ENCODE results near the gene NCBP1.
A peak's percentile ranks its signal among the peaks of the same experiment; 100 is the strongest.

NCBP1 gene

DNA sequence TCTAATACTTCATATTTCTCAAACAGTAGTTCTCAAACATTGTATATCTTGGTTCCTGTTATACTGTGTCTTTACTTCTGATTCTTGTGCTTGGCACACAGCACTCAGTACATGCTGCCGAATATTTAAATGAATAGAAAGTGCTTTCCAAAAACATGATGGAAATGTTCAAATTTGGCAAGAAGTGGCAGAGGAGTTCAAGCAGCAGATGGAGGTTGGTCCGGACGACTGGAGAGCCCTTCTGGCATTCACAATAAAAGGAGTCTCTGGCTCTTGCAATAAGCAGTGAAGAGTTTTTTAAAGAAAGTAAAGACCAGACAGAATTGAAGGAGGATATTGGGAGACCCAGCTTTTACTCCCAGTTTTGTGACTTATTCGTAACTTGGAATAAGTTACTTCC, 36.7 kb upstream of the NCBP1 start:
- TF ChIP-seq ZNF274 (IDR thresholded peaks at IDR 0.05; ENCODE audit: low read depth, low read length) (no peak), YY1 (IDR thresholded peaks at IDR 0.05; ENCODE audit: insufficient read depth, insufficient read length) (no peak), SUZ12 (IDR thresholded peaks at IDR 0.05; ENCODE audit: extremely low read depth, insufficient read depth, insufficient read length) (no peak)
- peaks cover 2% of the 10 kb centered on the region for H3K4me1 ChIP-seq (ENCODE audit: insufficient read depth, insufficient read length)
- H3K9me3 ChIP-seq (ENCODE audit: insufficient read depth, low read length), result no peaks in the 10 kb centered on the region
- peaks cover 27% of the 10 kb centered on the region for H3K36me3 ChIP-seq (ENCODE audit: insufficient read depth, insufficient read length, low read length)
- no peaks in the 10 kb centered on the region for H3K27me3 ChIP-seq (ENCODE audit: insufficient read depth, insufficient read length)
- H3K9ac ChIP-seq (ENCODE audit: insufficient read length, low read depth), result no peak overlapping the region
- no peak for DNase-seq (ENCODE audit: low read depth, low spot score)
- no peak overlapping the region for H3K4me3 ChIP-seq (ENCODE audit: insufficient read length, low read depth)

DNA sequence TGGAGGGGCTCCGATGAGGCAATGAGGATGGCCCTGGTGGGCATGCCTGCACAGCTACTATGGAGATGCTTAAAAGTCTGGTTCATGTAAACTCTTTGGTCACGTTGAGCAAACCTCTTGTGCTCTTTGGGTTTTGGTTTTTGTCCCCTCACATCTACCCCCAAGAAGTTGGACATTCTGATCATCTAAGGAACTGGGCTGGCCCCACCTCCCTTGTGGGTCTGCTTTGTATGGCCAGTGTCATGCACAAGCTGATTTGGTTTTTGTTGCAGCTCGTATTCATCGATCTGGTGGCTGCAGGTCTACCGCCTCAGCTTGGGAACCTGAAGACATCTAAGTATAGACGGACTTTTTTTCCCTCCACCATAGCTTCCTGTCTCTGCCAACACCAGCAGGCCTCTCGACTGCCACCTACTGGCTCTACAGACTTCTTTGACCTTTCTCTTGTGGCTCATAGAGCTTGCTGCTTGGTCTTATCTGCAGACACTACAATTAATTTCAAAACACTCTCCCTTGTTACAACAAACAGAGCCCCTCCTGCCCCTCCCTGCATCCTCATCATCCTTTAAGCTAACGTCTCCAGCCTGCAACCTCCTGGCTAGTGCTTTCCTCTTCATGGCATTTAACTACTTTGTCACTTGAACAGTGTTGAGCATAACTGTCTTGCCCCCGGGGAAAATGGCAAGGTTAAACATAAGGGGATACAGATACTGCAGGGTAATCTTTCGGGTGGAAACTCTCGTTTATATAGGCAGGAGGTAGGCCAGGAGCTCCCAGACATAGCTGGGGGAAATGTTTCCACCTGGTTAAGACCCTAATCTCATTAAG, 34.9 kb upstream of the NCBP1 start:
- Histone ChIP-seq H3K36me3 (ENCODE audit: insufficient read depth, insufficient read length, low read length) (peaks cover 45% of the 10 kb centered on the region), H3K4me1 (ENCODE audit: insufficient read depth, insufficient read length) (peaks cover 2% of the 10 kb centered on the region), H3K27me3 (ENCODE audit: insufficient read depth, insufficient read length) (no peaks in the 10 kb centered on the region), H3K4me3 (ENCODE audit: insufficient read length, low read depth) (no peak overlapping the region), H3K9me3 (ENCODE audit: insufficient read depth, low read length) (no peaks in the 10 kb centered on the region), H3K9ac (ENCODE audit: insufficient read length, low read depth) (no peak overlapping the region)
- peak; percentile 83 for DNase-seq (ENCODE audit: low read depth, low spot score)
- TF ChIP-seq SUZ12 (IDR thresholded peaks at IDR 0.05; ENCODE audit: extremely low read depth, insufficient read depth, insufficient read length) (no peak), YY1 (IDR thresholded peaks at IDR 0.05; ENCODE audit: insufficient read depth, insufficient read length) (no peak)

DNA sequence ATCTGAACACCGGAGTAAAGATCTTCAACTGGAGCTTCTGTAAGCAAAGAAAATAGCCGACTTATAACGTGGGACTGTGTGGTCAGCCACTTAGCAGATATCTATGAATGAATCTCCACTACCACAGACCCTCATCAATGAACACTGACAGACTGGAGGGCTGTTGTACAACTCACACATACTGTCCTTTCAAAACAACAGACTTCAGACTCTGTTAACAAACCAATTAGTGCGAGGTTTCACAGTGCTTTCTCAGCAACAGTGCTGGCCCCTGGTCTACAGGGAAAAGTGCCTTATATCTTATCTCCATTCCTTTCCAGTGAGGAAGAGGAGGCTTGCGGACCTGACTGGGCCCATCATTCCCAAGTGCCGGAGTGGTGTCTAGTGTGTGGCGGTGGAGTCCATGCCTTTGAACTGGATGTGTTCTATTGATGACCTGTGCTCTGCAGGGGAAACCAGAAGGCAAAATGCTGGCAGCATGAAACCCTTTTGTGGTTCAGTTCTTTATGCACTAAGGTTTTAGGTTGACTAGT, 34.2 kb upstream of the NCBP1 start:
- Histone ChIP-seq H3K36me3 (ENCODE audit: insufficient read depth, insufficient read length, low read length) (peaks cover 52% of the 10 kb centered on the region), H3K9me3 (ENCODE audit: insufficient read depth, low read length) (no peaks in the 10 kb centered on the region), H3K27me3 (ENCODE audit: insufficient read depth, insufficient read length) (no peaks in the 10 kb centered on the region), H3K4me3 (ENCODE audit: insufficient read length, low read depth) (no peak overlapping the region), H3K9ac (ENCODE audit: insufficient read length, low read depth) (no peak overlapping the region), H3K4me1 (ENCODE audit: insufficient read depth, insufficient read length) (peaks cover 2% of the 10 kb centered on the region)
- no peak for DNase-seq (ENCODE audit: low read depth, low spot score)
- TF ChIP-seq YY1 (IDR thresholded peaks at IDR 0.05; ENCODE audit: insufficient read depth, insufficient read length) (no peak), SUZ12 (IDR thresholded peaks at IDR 0.05; ENCODE audit: extremely low read depth, insufficient read depth, insufficient read length) (no peak), ZNF274 (IDR thresholded peaks at IDR 0.05; ENCODE audit: low read depth, low read length) (no peak)

DNA sequence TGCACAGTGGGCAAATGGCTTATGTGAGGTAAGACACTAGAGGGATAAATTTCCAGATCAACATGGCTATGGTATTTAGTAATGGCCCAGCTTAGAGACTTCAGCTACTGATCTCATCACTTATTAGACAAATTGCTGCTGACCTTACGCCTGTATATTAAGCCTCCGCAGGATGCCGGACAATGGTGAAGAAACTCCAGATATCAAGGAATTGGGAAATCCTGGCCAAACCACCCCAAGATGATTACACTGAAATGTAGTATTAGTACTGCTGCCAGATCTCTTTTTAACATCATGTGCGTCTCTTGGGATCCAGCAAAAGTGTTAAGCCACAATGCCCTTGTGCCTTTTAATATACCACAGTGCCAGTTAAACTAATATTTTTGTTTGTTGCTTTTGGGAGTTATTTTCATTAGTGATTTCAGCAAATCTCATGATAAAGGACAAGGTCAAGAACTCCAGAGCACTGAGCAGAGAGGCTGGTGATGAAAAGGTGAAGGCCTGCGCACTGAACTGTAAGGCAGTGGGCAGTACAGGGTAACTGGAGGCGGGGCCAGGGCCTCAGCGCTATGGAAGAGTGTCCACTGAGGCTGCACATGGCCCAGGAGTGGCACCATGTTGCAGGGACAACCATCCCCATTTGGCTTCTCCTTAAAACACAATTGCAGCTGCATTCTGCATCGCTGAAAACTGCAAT, 32.9 kb upstream of the NCBP1 start:
- no peak overlapping the region for H3K4me3 ChIP-seq (ENCODE audit: insufficient read length, low read depth)
- H3K4me1 ChIP-seq (ENCODE audit: insufficient read depth, insufficient read length), result peaks cover 2% of the 10 kb centered on the region
- H3K9ac ChIP-seq (ENCODE audit: insufficient read length, low read depth), result no peak overlapping the region
- H3K36me3 ChIP-seq (ENCODE audit: insufficient read depth, insufficient read length, low read length), result peaks cover 65% of the 10 kb centered on the region
- H3K27me3 ChIP-seq (ENCODE audit: insufficient read depth, insufficient read length), result no peaks in the 10 kb centered on the region
- no peaks in the 10 kb centered on the region for H3K9me3 ChIP-seq (ENCODE audit: insufficient read depth, low read length)
- TF ChIP-seq YY1 (IDR thresholded peaks at IDR 0.05; ENCODE audit: insufficient read depth, insufficient read length) (no peak), ZNF274 (IDR thresholded peaks at IDR 0.05; ENCODE audit: low read depth, low read length) (no peak), SUZ12 (IDR thresholded peaks at IDR 0.05; ENCODE audit: extremely low read depth, insufficient read depth, insufficient read length) (no peak)
- DNase-seq (ENCODE audit: low read depth, low spot score), result no peak

DNA sequence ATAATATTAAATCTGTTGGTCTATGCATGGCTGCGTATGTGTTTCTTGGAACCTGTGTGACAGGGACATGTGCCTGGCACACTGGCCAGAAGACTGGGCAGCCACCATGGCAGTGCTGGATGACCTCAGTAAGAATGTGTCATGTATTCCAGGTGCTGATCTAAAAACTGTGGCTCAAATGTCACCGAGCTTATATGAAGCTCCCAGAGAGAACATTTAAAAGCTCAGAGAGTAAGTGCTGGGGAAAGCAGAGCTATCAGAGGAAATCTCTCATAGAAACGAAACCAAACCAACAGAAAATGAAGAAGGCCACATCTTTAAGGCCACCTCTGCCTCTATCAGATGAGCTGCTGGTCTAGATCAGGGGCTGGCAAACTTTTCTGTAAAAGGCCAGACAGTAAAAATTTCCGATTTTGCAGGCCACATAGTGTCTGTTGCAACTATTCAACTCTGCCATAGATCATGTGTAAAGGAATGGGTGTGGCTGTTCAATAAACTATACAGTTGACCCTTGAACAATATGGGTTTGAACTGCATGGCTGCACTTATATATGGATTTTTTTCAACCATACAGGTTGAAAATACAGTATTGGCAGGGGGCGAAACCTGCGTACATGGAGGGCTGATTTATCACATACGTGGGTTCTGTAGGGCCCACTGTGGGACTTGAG, 32.3 kb upstream of the NCBP1 start:
- no peaks in the 10 kb centered on the region for H3K27me3 ChIP-seq (ENCODE audit: insufficient read depth, insufficient read length)
- H3K4me1 ChIP-seq (ENCODE audit: insufficient read depth, insufficient read length), result peaks cover 2% of the 10 kb centered on the region
- DNase-seq (ENCODE audit: low read depth, low spot score), result no peak
- TF ChIP-seq ZNF274 (IDR thresholded peaks at IDR 0.05; ENCODE audit: low read depth, low read length), result no peak
- no peak for TF ChIP-seq YY1 (IDR thresholded peaks at IDR 0.05; ENCODE audit: insufficient read depth, insufficient read length)
- no peak for TF ChIP-seq SUZ12 (IDR thresholded peaks at IDR 0.05; ENCODE audit: extremely low read depth, insufficient read depth, insufficient read length)
- H3K9me3 ChIP-seq (ENCODE audit: insufficient read depth, low read length), result no peaks in the 10 kb centered on the region
- no peak overlapping the region for H3K9ac ChIP-seq (ENCODE audit: insufficient read length, low read depth)
- peaks cover 72% of the 10 kb centered on the region for H3K36me3 ChIP-seq (ENCODE audit: insufficient read depth, insufficient read length, low read length)
- no peak overlapping the region for H3K4me3 ChIP-seq (ENCODE audit: insufficient read length, low read depth)

DNA sequence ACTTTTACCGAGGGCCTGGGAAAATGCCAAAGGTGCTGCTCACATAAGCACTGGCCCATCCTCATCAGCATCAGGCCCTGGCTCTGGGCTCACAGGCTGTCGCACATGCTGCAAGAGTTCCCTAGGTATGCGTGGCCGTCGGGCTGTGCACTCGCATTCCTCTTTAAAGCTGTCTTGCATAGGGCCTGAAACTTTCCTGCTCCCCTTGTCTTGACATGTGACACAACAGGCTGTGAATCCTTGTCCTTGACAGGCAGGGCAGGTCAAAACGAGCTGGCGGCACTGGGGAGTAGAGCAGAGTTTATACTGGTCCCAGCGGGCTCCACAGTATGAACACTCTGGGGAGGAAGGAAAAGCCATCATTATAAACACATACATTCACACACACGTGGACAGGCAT, 31.2 kb upstream of the NCBP1 start:
- Histone ChIP-seq H3K9me3 (ENCODE audit: insufficient read depth, low read length) (no peaks in the 10 kb centered on the region), H3K4me3 (ENCODE audit: insufficient read length, low read depth) (no peak overlapping the region), H3K9ac (ENCODE audit: insufficient read length, low read depth) (no peak overlapping the region), H3K36me3 (ENCODE audit: insufficient read depth, insufficient read length, low read length) (peaks cover 82% of the 10 kb centered on the region), H3K27me3 (ENCODE audit: insufficient read depth, insufficient read length) (no peaks in the 10 kb centered on the region), H3K4me1 (ENCODE audit: insufficient read depth, insufficient read length) (peaks cover 2% of the 10 kb centered on the region)
- TF ChIP-seq SUZ12 (IDR thresholded peaks at IDR 0.05; ENCODE audit: extremely low read depth, insufficient read depth, insufficient read length) (no peak), ZNF274 (IDR thresholded peaks at IDR 0.05; ENCODE audit: low read depth, low read length) (no peak), YY1 (IDR thresholded peaks at IDR 0.05; ENCODE audit: insufficient read depth, insufficient read length) (no peak)
- DNase-seq (ENCODE audit: low read depth, low spot score), result no peak

All from NT2/D1 (cell line).